Activated CD8-positive, alpha-beta memory T cell treated with anti-CD3 and anti-CD28 coated beads, Interleukin-2, amount 50 U/mL, for 4 hours (primary cell): Measurements from ENCODE around the gene RND2.

Source experiments
- DNase-seq: peaks from one replicate; pipeline ENCODE4 v3.0.0-alpha.2; 2020

RND2 gene

GRCh38 chr17:43079641-43080302 is 54.7 kb downstream of the RND2 start:
- no peak for DNase-seq
